WTC11 (cell line): ENCODE measurements around the gene CTDSP2. TPM values are rescaled to one million over a fixed set of nuclear protein-coding genes. Genes with fewer than 3 reads are reported as not detected.

Source experiments
- ATAC-seq: fragments of 200-7000 bp; cut with Tn5 transposase; 2 replicates; pipeline ENCODE4 v1.10.0; 2021; ENCODE audit warnings: mild to moderate bottlenecking, moderate library complexity
- CTCF ChIA-PET: fragments of 300-600 bp; sonication (Branson Sonifier 250); formaldehyde crosslinking; loops from one replicate; lab custom pipeline; 2021; ENCODE audit warnings: antibody characterized with exemption; lab: Charles Lee
- POLR2A ChIA-PET: fragments of 350-600 bp; sonication (Branson Sonifier 250); formaldehyde crosslinking; loops from one replicate; lab custom pipeline; 2021; ENCODE audit warnings: antibody characterized with exemption; lab: Charles Lee
- DNase-seq: peaks from one replicate; pipeline ENCODE4 v3.0.0; 2021; ENCODE audit warnings: low spot score
- H3K27ac Mint-ChIP-seq: 2 replicates; pipeline ENCODE4 v1.8.0; 2021; ENCODE audit warnings: mixed read lengths
- H3K27me3 Mint-ChIP-seq: 2 replicates; pipeline ENCODE4 v1.8.0; 2021; ENCODE audit warnings: low read depth, mild to moderate bottlenecking, moderate library complexity, mixed read lengths
- H3K36me3 Mint-ChIP-seq: 2 replicates; pipeline ENCODE4 v1.8.0; 2021; ENCODE audit warnings: mixed read lengths
- H3K4me1 Mint-ChIP-seq: 2 replicates; pipeline ENCODE4 v1.8.0; 2022; ENCODE audit warnings: mixed read lengths
- H3K4me3 Mint-ChIP-seq: 2 replicates; pipeline ENCODE4 v1.8.0; 2021; ENCODE audit warnings: mild to moderate bottlenecking, moderate library complexity, mixed read lengths
- H3K9me3 Mint-ChIP-seq: 2 replicates; pipeline ENCODE4 v1.8.0; 2021; ENCODE audit warnings: mixed read lengths
- NFATC4 ChIP-seq: fragments of 250-450 bp; sonication (Bioruptor Pico); IDR thresholded peaks from 2 replicates; pipeline ENCODE4 v1.9.0; 2021; ENCODE audit warnings: mild to moderate bottlenecking
- TEAD1 ChIP-seq: sonication (generic); formaldehyde crosslinking; IDR thresholded peaks from 2 replicates; pipeline ENCODE4 v1.8.0; 2022; ENCODE audit warnings: mild to moderate bottlenecking, missing genetic modification reagents
- TP53 ChIP-seq: sonication (generic); formaldehyde crosslinking; IDR thresholded peaks from 2 replicates; pipeline ENCODE4 v1.8.1; 2023; ENCODE audit warnings: mild to moderate bottlenecking, missing genetic modification reagents
- ZNF138 ChIP-seq: sonication (generic); formaldehyde crosslinking; conservative IDR thresholded peaks from 2 replicates; pipeline ENCODE4 v1.8.1; 2022; ENCODE audit warnings: mild to moderate bottlenecking, moderate library complexity, missing genetic modification reagents
- total RNA-seq: library from RNA; stranded (reverse); gene quantifications from 3 replicates; pipeline ENCODE4 v1.2.3, GENCODE V29; 2021
- TF ChIP-seq, protein P1 (sequence below): fragments of 250-450 bp; sonication (Bioruptor Pico); IDR thresholded peaks from 2 replicates; pipeline ENCODE4 v1.9.0; 2021; ENCODE audit warnings: mild to moderate bottlenecking, borderline replicate concordance
- TF ChIP-seq, protein P2 (sequence below): sonication (generic); formaldehyde crosslinking; IDR thresholded peaks from 2 replicates; pipeline ENCODE4 v1.8.1; 2023; ENCODE audit warnings: mild to moderate bottlenecking, missing genetic modification reagents, moderate library complexity
- TF ChIP-seq, protein P3 (sequence below): fragments of 250-450 bp; sonication (Bioruptor Pico); conservative IDR thresholded peaks from 2 replicates; pipeline ENCODE4 v1.9.0; 2021; ENCODE audit warnings: mild to moderate bottlenecking
- TF ChIP-seq, protein P4 (sequence below): sonication (generic); formaldehyde crosslinking; IDR thresholded peaks from 2 replicates; pipeline ENCODE4 v1.8.1; 2023; ENCODE audit warnings: mild to moderate bottlenecking, moderate library complexity, missing genetic modification reagents
- TF ChIP-seq, protein P5 (sequence below): fragments of 250-450 bp; sonication (Bioruptor Pico); IDR thresholded peaks from 2 replicates; pipeline ENCODE4 v2.1.2; 2022; ENCODE audit warnings: mild to moderate bottlenecking, moderate library complexity
- TF ChIP-seq, protein P6 (sequence below): sonication (generic); formaldehyde crosslinking; IDR thresholded peaks from 2 replicates; pipeline ENCODE4 v1.8.1; 2023; ENCODE audit warnings: mild to moderate bottlenecking, missing genetic modification reagents
- TF ChIP-seq, protein P7 (sequence below): fragments of 250-450 bp; sonication (Bioruptor Pico); IDR thresholded peaks from 2 replicates; pipeline ENCODE4 v1.9.0; 2021; ENCODE audit warnings: mild to moderate bottlenecking
- TF ChIP-seq, protein P8 (sequence below): sonication (generic); formaldehyde crosslinking; IDR thresholded peaks from 2 replicates; pipeline ENCODE4 v1.8.0; 2022; ENCODE audit warnings: mild to moderate bottlenecking, missing genetic modification reagents

The CTDSP2 gene
- total RNA-seq, 1 experiment from 2014 or later = 122 TPM

DNA sequence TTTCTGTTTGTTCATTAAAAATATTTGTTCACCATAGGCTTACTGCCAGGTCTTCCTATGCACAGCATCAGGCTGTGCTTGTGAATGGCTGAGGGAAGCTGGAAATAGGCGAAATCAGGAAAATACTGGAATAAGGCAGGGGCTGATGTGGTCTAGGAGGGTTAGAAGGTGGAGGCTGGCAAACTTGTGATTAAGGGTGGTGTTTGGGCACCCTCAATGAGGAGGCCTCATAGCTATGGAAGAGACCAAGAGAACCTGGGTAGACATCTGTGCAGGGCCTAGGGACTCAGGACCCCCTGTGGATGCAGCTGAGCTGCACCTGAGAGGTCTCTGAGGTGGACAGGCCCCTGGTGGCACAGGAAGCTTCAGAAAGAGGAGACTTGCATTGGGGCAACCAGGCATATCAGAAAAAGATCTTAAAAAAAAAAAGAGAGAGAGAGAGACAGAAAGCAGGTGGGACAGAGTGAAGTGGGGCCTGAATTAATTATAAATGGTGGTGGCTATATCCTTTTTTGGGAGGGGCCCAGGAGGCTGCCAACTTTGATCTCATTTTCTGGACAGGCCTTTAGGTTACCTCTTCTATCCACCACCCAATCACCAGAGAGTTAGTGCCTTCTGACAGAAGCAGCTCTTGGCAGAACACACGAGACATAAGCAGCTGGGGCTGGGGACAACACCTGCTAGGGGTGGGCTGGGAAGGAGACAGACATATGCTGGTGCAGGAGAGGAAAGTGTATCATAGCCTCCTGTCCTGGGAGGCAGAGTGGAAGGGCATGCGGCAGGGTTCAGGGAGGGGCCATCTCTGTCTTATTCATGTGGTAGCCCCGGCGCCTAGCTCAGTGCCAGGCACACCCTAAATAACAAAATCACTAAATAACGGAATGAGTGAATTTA lies 48.1 kb upstream of the CTDSP2 start (continued):
- TF ChIP-seq, protein P1, sequence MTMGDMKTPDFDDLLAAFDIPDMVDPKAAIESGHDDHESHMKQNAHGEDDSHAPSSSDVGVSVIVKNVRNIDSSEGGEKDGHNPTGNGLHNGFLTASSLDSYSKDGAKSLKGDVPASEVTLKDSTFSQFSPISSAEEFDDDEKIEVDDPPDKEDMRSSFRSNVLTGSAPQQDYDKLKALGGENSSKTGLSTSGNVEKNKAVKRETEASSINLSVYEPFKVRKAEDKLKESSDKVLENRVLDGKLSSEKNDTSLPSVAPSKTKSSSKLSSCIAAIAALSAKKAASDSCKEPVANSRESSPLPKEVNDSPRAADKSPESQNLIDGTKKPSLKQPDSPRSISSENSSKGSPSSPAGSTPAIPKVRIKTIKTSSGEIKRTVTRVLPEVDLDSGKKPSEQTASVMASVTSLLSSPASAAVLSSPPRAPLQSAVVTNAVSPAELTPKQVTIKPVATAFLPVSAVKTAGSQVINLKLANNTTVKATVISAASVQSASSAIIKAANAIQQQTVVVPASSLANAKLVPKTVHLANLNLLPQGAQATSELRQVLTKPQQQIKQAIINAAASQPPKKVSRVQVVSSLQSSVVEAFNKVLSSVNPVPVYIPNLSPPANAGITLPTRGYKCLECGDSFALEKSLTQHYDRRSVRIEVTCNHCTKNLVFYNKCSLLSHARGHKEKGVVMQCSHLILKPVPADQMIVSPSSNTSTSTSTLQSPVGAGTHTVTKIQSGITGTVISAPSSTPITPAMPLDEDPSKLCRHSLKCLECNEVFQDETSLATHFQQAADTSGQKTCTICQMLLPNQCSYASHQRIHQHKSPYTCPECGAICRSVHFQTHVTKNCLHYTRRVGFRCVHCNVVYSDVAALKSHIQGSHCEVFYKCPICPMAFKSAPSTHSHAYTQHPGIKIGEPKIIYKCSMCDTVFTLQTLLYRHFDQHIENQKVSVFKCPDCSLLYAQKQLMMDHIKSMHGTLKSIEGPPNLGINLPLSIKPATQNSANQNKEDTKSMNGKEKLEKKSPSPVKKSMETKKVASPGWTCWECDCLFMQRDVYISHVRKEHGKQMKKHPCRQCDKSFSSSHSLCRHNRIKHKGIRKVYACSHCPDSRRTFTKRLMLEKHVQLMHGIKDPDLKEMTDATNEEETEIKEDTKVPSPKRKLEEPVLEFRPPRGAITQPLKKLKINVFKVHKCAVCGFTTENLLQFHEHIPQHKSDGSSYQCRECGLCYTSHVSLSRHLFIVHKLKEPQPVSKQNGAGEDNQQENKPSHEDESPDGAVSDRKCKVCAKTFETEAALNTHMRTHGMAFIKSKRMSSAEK (CRISPR knock-in tag) = no peak
- TF ChIP-seq ZNF138 (CRISPR knock-in tag) (no peak), TEAD1 (CRISPR knock-in tag) (no peak), NFATC4 (CRISPR knock-in tag) (no peak), TP53 (CRISPR knock-in tag) (no peak)
- TF ChIP-seq, protein P2, sequence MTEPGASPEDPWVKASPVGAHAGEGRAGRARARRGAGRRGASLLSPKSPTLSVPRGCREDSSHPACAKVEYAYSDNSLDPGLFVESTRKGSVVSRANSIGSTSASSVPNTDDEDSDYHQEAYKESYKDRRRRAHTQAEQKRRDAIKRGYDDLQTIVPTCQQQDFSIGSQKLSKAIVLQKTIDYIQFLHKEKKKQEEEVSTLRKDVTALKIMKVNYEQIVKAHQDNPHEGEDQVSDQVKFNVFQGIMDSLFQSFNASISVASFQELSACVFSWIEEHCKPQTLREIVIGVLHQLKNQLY (CRISPR knock-in tag) = no peak
- TF ChIP-seq, protein P3, sequence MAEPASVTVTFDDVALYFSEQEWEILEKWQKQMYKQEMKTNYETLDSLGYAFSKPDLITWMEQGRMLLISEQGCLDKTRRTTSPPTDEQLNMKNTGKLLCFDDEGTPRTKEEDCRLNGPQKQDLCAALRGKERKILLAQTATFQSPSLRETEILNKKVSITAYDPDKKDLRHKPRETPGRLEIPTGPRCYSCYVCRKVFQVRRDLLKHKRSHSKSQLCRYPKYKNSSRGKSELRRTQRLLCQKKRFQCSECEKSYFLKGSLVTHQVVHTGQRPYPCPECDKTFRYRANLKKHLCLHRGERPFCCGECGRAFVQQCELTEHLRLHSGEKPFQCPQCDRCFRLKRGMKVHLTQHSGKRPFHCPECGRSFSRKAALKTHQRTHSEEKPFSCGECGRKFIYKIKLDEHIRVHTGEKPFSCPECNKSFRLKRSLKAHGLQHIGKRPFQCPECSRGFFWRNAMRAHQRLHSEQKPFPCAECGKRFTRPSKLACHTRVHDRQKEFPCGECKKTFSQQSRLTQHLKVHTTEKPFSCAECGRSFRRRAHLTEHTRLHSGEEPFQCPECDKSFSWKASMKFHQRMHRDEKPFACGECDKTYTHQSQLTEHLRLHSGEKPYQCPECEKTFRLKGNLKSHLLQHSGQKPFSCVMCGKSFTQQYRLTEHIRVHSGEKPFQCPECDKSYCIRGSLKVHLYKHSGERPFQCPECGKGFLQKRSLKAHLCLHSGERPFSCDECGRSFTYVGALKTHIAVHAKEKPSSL (CRISPR knock-in tag) = no peak
- TF ChIP-seq, protein P4, sequence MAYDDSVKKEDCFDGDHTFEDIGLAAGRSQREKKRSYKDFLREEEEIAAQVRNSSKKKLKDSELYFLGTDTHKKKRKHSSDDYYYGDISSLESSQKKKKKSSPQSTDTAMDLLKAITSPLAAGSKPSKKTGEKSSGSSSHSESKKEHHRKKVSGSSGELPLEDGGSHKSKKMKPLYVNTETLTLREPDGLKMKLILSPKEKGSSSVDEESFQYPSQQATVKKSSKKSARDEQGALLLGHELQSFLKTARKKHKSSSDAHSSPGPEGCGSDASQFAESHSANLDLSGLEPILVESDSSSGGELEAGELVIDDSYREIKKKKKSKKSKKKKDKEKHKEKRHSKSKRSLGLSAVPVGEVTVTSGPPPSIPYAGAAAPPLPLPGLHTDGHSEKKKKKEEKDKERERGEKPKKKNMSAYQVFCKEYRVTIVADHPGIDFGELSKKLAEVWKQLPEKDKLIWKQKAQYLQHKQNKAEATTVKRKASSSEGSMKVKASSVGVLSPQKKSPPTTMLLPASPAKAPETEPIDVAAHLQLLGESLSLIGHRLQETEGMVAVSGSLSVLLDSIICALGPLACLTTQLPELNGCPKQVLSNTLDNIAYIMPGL (CRISPR knock-in tag) = no peak
- TF ChIP-seq, protein P5, sequence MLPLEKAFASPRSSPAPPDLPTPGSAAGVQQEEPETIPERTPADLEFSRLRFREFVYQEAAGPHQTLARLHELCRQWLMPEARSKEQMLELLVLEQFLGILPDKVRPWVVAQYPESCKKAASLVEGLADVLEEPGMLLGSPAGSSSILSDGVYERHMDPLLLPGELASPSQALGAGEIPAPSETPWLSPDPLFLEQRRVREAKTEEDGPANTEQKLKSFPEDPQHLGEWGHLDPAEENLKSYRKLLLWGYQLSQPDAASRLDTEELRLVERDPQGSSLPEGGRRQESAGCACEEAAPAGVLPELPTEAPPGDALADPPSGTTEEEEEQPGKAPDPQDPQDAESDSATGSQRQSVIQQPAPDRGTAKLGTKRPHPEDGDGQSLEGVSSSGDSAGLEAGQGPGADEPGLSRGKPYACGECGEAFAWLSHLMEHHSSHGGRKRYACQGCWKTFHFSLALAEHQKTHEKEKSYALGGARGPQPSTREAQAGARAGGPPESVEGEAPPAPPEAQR (CRISPR knock-in tag) = no peak

DNA sequence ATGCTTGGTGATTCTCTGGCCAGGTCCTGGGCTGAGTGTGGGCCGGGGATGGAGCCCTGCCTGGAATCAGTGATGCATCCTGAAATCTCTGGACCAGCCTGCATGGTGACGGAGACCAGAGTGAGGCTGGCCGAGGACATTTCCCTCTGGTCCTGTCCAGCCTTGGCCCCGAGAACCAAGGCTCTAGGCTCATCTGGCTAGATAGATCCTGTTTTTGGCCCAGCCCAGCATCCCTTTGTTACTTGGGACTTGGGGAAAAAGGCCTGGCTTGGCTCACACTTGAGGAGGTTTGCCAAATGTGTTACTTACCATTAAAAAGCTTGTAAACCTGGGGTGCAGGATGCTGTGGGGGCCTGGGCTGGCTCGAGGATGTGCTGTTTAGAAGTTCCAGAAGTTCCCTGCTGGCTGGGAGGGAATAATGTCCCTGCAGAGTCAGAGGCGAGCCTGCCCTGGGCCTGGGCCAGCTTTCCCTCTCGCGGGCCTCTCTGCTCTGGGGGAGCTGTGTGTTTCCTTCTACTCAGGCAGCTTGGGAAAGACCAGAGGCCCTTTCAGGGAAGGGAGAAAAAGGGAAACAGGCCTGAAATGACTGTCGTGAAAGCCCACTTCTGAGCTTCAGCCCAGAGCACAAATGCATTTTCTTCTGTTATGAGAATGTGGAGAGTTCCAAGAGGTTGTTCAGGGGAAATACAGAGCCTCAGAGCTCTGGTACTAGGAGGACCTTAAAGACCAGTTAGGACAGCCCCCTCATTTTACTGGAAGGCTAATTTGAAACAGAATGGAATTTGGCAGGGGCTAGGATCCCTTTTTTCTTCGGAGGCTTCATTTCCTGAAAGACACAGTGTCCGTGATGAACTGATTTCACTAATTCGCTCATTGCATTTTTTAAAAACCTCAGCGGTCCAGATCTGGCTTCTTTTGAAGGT lies 47.2 kb upstream of the CTDSP2 start:
- ChIA-PET CTCF (interaction anchor here (0.5 to 5.1 kb wide), 9 partner anchors 11 to 1326 kb away, joined by 3 to 77 read pairs (median 4); no protein-coding TSS in a partner anchor), POLR2A (interaction anchor here (4.3 kb wide), 1 partner anchor 49 kb away, joined by 64 read pairs; the partner anchor contains the start of gene CTDSP2)
- Mint-ChIP-seq H3K27ac (peak overlapping the region; percentile 77), H3K4me1 (peaks cover 57% of the 10 kb centered on the region), H3K9me3 (0 out of 2 replicates have a peak, but pooled peaks cover 4% of the 10 kb centered on the region), H3K4me3 (peak overlapping the region; percentile 13), H3K27me3 (peaks cover 28% of the 10 kb centered on the region), H3K36me3 (no peaks in the 10 kb centered on the region)
- ATAC-seq = peak; percentile 51
- peak; percentile 50 for DNase-seq
- TF ChIP-seq, protein P6, sequence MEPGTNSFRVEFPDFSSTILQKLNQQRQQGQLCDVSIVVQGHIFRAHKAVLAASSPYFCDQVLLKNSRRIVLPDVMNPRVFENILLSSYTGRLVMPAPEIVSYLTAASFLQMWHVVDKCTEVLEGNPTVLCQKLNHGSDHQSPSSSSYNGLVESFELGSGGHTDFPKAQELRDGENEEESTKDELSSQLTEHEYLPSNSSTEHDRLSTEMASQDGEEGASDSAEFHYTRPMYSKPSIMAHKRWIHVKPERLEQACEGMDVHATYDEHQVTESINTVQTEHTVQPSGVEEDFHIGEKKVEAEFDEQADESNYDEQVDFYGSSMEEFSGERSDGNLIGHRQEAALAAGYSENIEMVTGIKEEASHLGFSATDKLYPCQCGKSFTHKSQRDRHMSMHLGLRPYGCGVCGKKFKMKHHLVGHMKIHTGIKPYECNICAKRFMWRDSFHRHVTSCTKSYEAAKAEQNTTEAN (CRISPR knock-in tag) = no peak
- TF ChIP-seq, protein P7, sequence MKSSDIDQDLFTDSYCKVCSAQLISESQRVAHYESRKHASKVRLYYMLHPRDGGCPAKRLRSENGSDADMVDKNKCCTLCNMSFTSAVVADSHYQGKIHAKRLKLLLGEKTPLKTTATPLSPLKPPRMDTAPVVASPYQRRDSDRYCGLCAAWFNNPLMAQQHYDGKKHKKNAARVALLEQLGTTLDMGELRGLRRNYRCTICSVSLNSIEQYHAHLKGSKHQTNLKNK (CRISPR knock-in tag) = no peak
- TF ChIP-seq, protein P8, sequence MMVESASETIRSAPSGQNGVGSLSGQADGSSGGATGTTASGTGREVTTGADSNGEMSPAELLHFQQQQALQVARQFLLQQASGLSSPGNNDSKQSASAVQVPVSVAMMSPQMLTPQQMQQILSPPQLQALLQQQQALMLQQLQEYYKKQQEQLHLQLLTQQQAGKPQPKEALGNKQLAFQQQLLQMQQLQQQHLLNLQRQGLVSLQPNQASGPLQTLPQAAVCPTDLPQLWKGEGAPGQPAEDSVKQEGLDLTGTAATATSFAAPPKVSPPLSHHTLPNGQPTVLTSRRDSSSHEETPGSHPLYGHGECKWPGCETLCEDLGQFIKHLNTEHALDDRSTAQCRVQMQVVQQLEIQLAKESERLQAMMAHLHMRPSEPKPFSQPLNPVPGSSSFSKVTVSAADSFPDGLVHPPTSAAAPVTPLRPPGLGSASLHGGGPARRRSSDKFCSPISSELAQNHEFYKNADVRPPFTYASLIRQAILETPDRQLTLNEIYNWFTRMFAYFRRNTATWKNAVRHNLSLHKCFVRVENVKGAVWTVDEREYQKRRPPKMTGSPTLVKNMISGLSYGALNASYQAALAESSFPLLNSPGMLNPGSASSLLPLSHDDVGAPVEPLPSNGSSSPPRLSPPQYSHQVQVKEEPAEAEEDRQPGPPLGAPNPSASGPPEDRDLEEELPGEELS (CRISPR knock-in tag) = no peak
